ENCODE results near the gene MPPE1. TPM values are rescaled to one million over a fixed set of nuclear protein-coding genes. Genes with fewer than 3 reads are reported as not detected.

The MPPE1 gene
- total and polyA plus RNA-seq, 8 donors, result 39.8 to 68.0 (median 43.9) TPM

GRCh38 chr18:11868230-11868629, 39.9 kb downstream of the MPPE1 start:
- H3K9me3 ChIP-seq, result no peaks in the 10 kb centered on the region
- DNase-seq (no peak), ATAC-seq (no peak)
- intact Hi-C loops (cut with DNase I), result loop anchor here in 1 of 2 donors (10.0 kb wide), 1 partner anchor 133 kb away; no protein-coding TSS in a partner anchor
- H3K4me1 ChIP-seq, result no peaks in the 10 kb centered on the region
- no peak for TF ChIP-seq CTCF (IDR thresholded peaks at IDR 0.05)
- no peaks in the 10 kb centered on the region for H3K36me3 ChIP-seq
- no peak overlapping the region for H3K27ac ChIP-seq
- no peak overlapping the region for H3K4me3 ChIP-seq
- H3K27me3 ChIP-seq, result no peaks in the 10 kb centered on the region

- Histone ChIP-seq H3K36me3 (no peaks in the 10 kb centered on the region), H3K27ac (no peak overlapping the region), H3K27me3 (no peaks in the 10 kb centered on the region), H3K9me3 (no peaks in the 10 kb centered on the region), H3K4me1 (no peaks in the 10 kb centered on the region), H3K4me3 (no peak overlapping the region)
- DNase-seq (no peak), ATAC-seq (no peak)
- no peak for TF ChIP-seq CTCF (IDR thresholded peaks at IDR 0.05)
- intact Hi-C loops (cut with DNase I), result loop anchor here in 1 of 2 donors (10.0 kb wide), 1 partner anchor 132 kb away; no protein-coding TSS in a partner anchor
Measured at GRCh38 chr18:11866764-11867163, 41.4 kb downstream of the MPPE1 start.

- DNase-seq, result no peak
- Histone ChIP-seq H3K36me3 (no peaks in the 10 kb centered on the region), H3K4me3 (no peak overlapping the region), H3K9me3 (no peaks in the 10 kb centered on the region), H3K27ac (no peak overlapping the region), H3K4me1 (no peaks in the 10 kb centered on the region), H3K27me3 (no peaks in the 10 kb centered on the region)
- intact Hi-C loops (cut with DNase I), result loop anchor here in 1 of 2 donors (10.0 kb wide), 1 partner anchor 132 kb away; no protein-coding TSS in a partner anchor
- no peak for ATAC-seq
- TF ChIP-seq CTCF (IDR thresholded peaks at IDR 0.05), result no peak
Measured at GRCh38 chr18:11866329-11866728, 41.8 kb downstream of the MPPE1 start.

- no peaks in the 10 kb centered on the region for H3K36me3 ChIP-seq
- H3K4me3 ChIP-seq, result no peak overlapping the region
- intact Hi-C loops (cut with DNase I), result loop anchor here in 1 of 2 donors (10.0 kb wide), 1 partner anchor 130 kb away; no protein-coding TSS in a partner anchor
- no peaks in the 10 kb centered on the region for H3K9me3 ChIP-seq
- DNase-seq (no peak), ATAC-seq (no peak)
- no peaks in the 10 kb centered on the region for H3K27me3 ChIP-seq
- H3K27ac ChIP-seq, result no peak overlapping the region
- TF ChIP-seq CTCF (IDR thresholded peaks at IDR 0.05), result no peak
- H3K4me1 ChIP-seq, result no peaks in the 10 kb centered on the region
Measured at GRCh38 chr18:11865071-11865470, 43.0 kb downstream of the MPPE1 start.

- no peaks in the 10 kb centered on the region for H3K9me3 ChIP-seq
- H3K27me3 ChIP-seq, result no peaks in the 10 kb centered on the region
- H3K27ac ChIP-seq, result no peak overlapping the region
- peak; percentile 18 for ATAC-seq
- no peak for TF ChIP-seq CTCF (IDR thresholded peaks at IDR 0.05)
- H3K4me1 ChIP-seq, result no peaks in the 10 kb centered on the region
- intact Hi-C loops (cut with DNase I), result loop anchor here in 1 of 2 donors (10.0 kb wide), 1 partner anchor 130 kb away; no protein-coding TSS in a partner anchor
- no peaks in the 10 kb centered on the region for H3K36me3 ChIP-seq
- DNase-seq, result no peak
- H3K4me3 ChIP-seq, result no peak overlapping the region
Measured at GRCh38 chr18:11864471-11864870, 43.6 kb downstream of the MPPE1 start.

All from left lung (tissue), 10 donors.